SK-N-SH (cell line): ENCODE measurements around the gene DYNC1H1.
"Not testable (repeated sequence)": the region's sequence is repeated elsewhere in the genome, so short reads cannot be mapped to it uniquely, and the experiment has no call there.

ENCODE experiments used
- EP300 ChIP-seq, 2 experiments: IDR thresholded peaks; 2 replicates each; pipeline versions ENCODE4 v1.4.0 to v1.6.1; 2012; ENCODE audit warnings: borderline replicate concordance in 1 of 2, low read depth in 1 of 2, low read length in 1 of 2
- EZH2phosphoT487 ChIP-seq: fragments of 200-600 bp; sonication (generic); IDR thresholded peaks from 2 replicates; pipeline ENCODE4 v1.6.1; 2017; ENCODE audit warnings: low read depth, mixed run types, mild to moderate bottlenecking, antibody characterized with exemption, moderate library complexity, borderline replicate concordance
- JUND ChIP-seq: IDR thresholded peaks from 2 replicates; pipeline ENCODE4 v1.4.0; 2012
- POLR2AphosphoS5 ChIP-seq: IDR thresholded peaks from 2 replicates; pipeline ENCODE4 v1.6.1; 2012; ENCODE audit warnings: low read depth, low read length
- TEAD4 ChIP-seq: IDR thresholded peaks from 2 replicates; pipeline ENCODE4 v1.4.0; 2012; ENCODE audit warnings: mild to moderate bottlenecking, borderline replicate concordance; ENCODE audit not compliant: insufficient read depth
- TF ChIP-seq, protein P1 (sequence below): fragments of 200-600 bp; sonication (generic); IDR thresholded peaks from 2 replicates; pipeline ENCODE4 v1.6.1; 2017; ENCODE audit warnings: antibody characterized with exemption, mild to moderate bottlenecking, moderate library complexity
- TF ChIP-seq, protein P2 (sequence below): IDR thresholded peaks from 2 replicates; pipeline ENCODE4 v1.4.0; 2012; ENCODE audit warnings: low read depth, borderline replicate concordance

DNA sequence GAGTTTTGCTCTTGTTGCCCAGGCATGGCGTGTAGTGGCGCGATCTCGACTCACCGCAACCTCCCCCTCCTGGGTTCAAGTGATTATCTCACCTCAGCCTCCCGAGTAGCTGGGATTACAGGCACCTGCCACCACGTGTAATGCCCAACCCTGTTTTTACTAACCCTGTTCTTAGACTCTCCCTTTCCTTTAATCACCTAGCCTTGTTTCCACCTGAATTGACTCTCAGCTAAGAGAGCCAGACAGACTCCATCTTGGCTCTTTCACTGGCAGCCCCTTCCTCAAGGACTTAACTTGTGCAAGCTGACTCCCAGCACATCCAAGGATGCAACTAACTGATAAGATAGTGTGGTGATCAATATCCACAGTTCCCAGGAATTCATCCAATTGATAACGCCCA is 100.2 kb downstream of the DYNC1H1 start:
- TF ChIP-seq, protein P1, sequence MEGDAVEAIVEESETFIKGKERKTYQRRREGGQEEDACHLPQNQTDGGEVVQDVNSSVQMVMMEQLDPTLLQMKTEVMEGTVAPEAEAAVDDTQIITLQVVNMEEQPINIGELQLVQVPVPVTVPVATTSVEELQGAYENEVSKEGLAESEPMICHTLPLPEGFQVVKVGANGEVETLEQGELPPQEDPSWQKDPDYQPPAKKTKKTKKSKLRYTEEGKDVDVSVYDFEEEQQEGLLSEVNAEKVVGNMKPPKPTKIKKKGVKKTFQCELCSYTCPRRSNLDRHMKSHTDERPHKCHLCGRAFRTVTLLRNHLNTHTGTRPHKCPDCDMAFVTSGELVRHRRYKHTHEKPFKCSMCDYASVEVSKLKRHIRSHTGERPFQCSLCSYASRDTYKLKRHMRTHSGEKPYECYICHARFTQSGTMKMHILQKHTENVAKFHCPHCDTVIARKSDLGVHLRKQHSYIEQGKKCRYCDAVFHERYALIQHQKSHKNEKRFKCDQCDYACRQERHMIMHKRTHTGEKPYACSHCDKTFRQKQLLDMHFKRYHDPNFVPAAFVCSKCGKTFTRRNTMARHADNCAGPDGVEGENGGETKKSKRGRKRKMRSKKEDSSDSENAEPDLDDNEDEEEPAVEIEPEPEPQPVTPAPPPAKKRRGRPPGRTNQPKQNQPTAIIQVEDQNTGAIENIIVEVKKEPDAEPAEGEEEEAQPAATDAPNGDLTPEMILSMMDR = not testable (repeated sequence)
- TF ChIP-seq EZH2phosphoT487; TEAD4; JUND; EP300 (IDR thresholded peaks at IDR 0.05; ENCODE audit: borderline replicate concordance in 1 of 2, low read depth in 1 of 2, low read length in 1 of 2); POLR2AphosphoS5: not testable (repeated sequence)
- TF ChIP-seq, protein P2, sequence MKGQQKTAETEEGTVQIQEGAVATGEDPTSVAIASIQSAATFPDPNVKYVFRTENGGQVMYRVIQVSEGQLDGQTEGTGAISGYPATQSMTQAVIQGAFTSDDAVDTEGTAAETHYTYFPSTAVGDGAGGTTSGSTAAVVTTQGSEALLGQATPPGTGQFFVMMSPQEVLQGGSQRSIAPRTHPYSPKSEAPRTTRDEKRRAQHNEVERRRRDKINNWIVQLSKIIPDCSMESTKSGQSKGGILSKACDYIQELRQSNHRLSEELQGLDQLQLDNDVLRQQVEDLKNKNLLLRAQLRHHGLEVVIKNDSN = not testable (repeated sequence)
